NB4 (cell line): Measurements from ENCODE around the gene PALM3.

Experiments used
- MYC ChIP-seq: IDR thresholded peaks from 2 replicates; pipeline ENCODE4 v1.6.1; 2011; ENCODE audit warnings: low read depth, low read length
- POLR2A ChIP-seq: IDR thresholded peaks from 2 replicates; pipeline ENCODE4 v1.6.1; 2011; ENCODE audit warnings: mild to moderate bottlenecking; ENCODE audit not compliant: insufficient read length; ENCODE audit errors: extremely low read depth
- TF ChIP-seq, protein P1 (sequence below): IDR thresholded peaks from one replicate; pipeline ENCODE4 v1.5.1; 2012; ENCODE audit warnings: low read depth, low read length

DNA sequence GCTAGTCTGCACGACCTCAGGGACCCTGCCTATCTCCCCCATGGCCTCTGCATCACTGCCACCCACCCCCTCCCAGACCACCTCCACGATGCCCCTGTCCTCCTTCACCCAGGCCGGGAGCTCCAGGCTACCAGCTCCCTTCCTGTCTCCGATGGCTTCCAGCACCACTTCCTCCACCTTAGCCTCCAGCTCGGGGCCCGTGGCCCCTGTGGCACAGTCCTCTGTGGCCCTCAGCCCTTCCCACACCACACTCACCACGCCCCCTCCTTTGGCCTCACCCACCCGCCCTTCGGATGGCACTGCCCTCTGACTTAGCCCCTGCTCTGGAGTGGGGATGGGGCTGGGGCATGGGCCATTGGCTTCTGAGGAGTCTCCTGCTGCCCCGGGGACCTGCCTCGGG is 7.2 kb downstream of the PALM3 start:
- TF ChIP-seq, protein P1, sequence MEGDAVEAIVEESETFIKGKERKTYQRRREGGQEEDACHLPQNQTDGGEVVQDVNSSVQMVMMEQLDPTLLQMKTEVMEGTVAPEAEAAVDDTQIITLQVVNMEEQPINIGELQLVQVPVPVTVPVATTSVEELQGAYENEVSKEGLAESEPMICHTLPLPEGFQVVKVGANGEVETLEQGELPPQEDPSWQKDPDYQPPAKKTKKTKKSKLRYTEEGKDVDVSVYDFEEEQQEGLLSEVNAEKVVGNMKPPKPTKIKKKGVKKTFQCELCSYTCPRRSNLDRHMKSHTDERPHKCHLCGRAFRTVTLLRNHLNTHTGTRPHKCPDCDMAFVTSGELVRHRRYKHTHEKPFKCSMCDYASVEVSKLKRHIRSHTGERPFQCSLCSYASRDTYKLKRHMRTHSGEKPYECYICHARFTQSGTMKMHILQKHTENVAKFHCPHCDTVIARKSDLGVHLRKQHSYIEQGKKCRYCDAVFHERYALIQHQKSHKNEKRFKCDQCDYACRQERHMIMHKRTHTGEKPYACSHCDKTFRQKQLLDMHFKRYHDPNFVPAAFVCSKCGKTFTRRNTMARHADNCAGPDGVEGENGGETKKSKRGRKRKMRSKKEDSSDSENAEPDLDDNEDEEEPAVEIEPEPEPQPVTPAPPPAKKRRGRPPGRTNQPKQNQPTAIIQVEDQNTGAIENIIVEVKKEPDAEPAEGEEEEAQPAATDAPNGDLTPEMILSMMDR: no peak
- no peak for TF ChIP-seq MYC
- no peak for TF ChIP-seq POLR2A
